Measurements from ENCODE around the gene LRRC3C.

- TF ChIP-seq CTCF (IDR thresholded peaks at IDR 0.05; ENCODE audit: insufficient read depth, low read length, poor library complexity, severe bottlenecking) (no peak), EZH2phosphoT487 (conservative IDR thresholded peaks at IDR 0.05; ENCODE audit: low read length) (no peak)
Measured at GRCh38 chr17:39929646-39930407, 2.3 kb downstream of the LRRC3C start.

Measured in SU-DHL-6 (cell line).